GM12801 (cell line): Measurements from ENCODE around the gene HDGFL2.

ENCODE experiments used
- TF ChIP-seq, protein P1 (sequence below): IDR thresholded peaks from one replicate; pipeline ENCODE4 v1.5.1; 2011; ENCODE audit warnings: control low read depth; ENCODE audit not compliant: insufficient read length; ENCODE audit errors: extremely low read depth

Gene HDGFL2

GRCh38 chr19:4504297-4504701 is 32.2 kb downstream of the HDGFL2 start:
- TF ChIP-seq, protein P1, sequence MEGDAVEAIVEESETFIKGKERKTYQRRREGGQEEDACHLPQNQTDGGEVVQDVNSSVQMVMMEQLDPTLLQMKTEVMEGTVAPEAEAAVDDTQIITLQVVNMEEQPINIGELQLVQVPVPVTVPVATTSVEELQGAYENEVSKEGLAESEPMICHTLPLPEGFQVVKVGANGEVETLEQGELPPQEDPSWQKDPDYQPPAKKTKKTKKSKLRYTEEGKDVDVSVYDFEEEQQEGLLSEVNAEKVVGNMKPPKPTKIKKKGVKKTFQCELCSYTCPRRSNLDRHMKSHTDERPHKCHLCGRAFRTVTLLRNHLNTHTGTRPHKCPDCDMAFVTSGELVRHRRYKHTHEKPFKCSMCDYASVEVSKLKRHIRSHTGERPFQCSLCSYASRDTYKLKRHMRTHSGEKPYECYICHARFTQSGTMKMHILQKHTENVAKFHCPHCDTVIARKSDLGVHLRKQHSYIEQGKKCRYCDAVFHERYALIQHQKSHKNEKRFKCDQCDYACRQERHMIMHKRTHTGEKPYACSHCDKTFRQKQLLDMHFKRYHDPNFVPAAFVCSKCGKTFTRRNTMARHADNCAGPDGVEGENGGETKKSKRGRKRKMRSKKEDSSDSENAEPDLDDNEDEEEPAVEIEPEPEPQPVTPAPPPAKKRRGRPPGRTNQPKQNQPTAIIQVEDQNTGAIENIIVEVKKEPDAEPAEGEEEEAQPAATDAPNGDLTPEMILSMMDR = no peak

GRCh38 chr19:4504891-4505569 is 32.9 kb downstream of the HDGFL2 start:
- TF ChIP-seq, protein P1 = no peak

- TF ChIP-seq, protein P1 = no peak
These were observed 33.7 kb downstream of the HDGFL2 start for GRCh38 chr19:4505570-4506448.

DNA sequence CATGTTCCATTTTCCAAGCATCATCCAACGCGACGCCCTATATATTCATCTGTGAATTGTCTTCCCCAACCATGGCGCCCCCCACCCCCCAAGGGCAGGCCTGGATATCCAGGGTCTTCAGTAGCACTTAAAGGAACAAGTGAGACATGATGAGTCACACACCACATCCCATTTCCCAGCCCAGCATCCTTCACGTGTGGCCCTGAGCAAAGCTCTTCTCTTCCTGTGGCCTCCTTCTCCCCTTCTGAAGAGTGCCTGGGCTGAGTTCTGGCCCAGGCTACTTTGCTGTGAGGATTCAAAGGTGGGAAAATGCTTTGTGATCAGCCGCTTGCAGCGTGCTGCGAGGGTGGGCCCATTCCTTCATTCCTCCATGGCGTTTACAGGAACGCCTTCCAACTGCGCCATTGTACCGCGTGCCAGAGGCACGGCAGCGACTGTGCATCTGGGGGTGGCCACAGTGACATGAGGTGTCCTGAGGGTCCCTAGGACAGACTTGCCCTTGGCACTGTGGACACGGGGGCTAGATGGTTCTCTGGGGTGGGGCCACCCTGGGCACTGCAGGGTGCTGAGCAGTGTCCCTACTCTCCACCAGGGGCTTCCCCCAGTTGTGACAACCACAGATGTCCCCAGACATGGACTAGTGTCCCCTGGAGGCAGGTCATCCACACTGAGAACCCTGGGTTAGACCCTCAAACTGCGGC is 34.5 kb downstream of the HDGFL2 start:
- TF ChIP-seq, protein P1 = no peak

DNA sequence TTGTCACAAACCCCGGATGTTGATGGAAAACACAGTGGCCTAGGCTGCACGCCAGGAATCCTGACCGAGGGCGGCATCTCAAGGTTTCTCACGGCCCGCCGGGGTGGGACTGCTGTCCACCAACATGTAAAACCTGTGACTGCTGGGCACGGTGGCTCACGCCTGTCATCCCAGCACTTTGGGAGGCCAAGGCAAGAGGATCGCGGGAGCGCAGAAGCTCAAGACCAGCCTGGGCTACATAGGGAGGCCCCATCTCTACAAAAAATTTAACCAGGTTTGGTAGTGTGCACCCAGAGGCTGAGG is 35.0 kb downstream of the HDGFL2 start:
- TF ChIP-seq, protein P1 = no peak

- TF ChIP-seq, protein P1 = no peak
These were observed 35.7 kb downstream of the HDGFL2 start for GRCh38 chr19:4507804-4508203.

GRCh38 chr19:4508698-4509097 is 36.6 kb downstream of the HDGFL2 start:
- TF ChIP-seq, protein P1 = no peak
